ENCODE results near the gene ZBTB8B.

The ZBTB8B gene

GRCh38 chr1:32468791-32469190 lies 3.9 kb downstream of the ZBTB8B start:
- Histone ChIP-seq H2BK120ac (ENCODE audit: low read depth, low read length) (no peak overlapping the region), H3K4me3 (ENCODE audit: insufficient read depth in 1 of 2, low read depth in 1 of 2, low read length in 2 of 2) (no peak overlapping the region), H4K91ac (ENCODE audit: low read length) (no peak overlapping the region), H3K9me3 (ENCODE audit: control insufficient read depth, low read length) (no peaks in the 10 kb centered on the region), H2BK5ac (ENCODE audit: low read depth, low read length, poor library complexity, severe bottlenecking) (no peak overlapping the region), H2BK15ac (ENCODE audit: low read depth, poor library complexity, severe bottlenecking) (no peak overlapping the region), H3K36me3 (ENCODE audit: control insufficient read depth in 1 of 2, insufficient read depth in 2 of 2, low read depth in 1 of 2, low read length in 2 of 2) (peaks cover 0 to 6% of the 10 kb centered on the region in 2 experiments), H3K4ac (ENCODE audit: low read depth in 1 of 2, low read length in 2 of 2) (no peak overlapping the region), H3K4me2 (ENCODE audit: low read length, poor library complexity, severe bottlenecking) (no peak overlapping the region), H2BK12ac (ENCODE audit: low read length in 2 of 2) (no peak overlapping the region), H2AK5ac (ENCODE audit: low read length, severe bottlenecking) (no peak overlapping the region), H3K14ac (ENCODE audit: low read length in 2 of 2) (no peak overlapping the region), H3K4me1 (ENCODE audit: control insufficient read depth, insufficient read depth, low read depth, low read length) (peaks cover 9% of the 10 kb centered on the region), H4K8ac (ENCODE audit: low read length) (no peak overlapping the region), H3K18ac (ENCODE audit: low read depth in 1 of 2, low read length in 2 of 2) (no peak overlapping the region), H3K79me1 (replicated peaks; ENCODE audit: low read length, poor library complexity, severe bottlenecking) (no peaks in the 10 kb centered on the region), H3K27ac (ENCODE audit: low read length, poor library complexity, severe bottlenecking) (no peak overlapping the region), H3K27me3 (ENCODE audit: control insufficient read depth in 1 of 2, insufficient read depth in 1 of 2, low read length in 2 of 2) (peaks cover 22 to 71% of the 10 kb centered on the region in 2 experiments), H3K9ac (ENCODE audit: low read length) (no peak overlapping the region), H3K23ac (ENCODE audit: low read length in 2 of 2) (no peak overlapping the region), H2AFZ (ENCODE audit: low read depth, low read length) (no peak overlapping the region)
- DNase-seq = no peak
- WGBS = 96% methylated on average over 6 of the region's 8 CpGs

GRCh38 chr1:32470431-32470830 lies 5.6 kb downstream of the ZBTB8B start:
- Histone ChIP-seq H3K79me1 (replicated peaks; ENCODE audit: low read length, poor library complexity, severe bottlenecking) (no peaks in the 10 kb centered on the region), H2AK5ac (ENCODE audit: low read length, severe bottlenecking) (no peak overlapping the region), H4K8ac (ENCODE audit: low read length) (no peak overlapping the region), H3K18ac (ENCODE audit: low read depth in 1 of 2, low read length in 2 of 2) (no peak overlapping the region), H2BK12ac (ENCODE audit: low read length in 2 of 2) (no peak overlapping the region), H3K4me2 (ENCODE audit: low read length, poor library complexity, severe bottlenecking) (no peak overlapping the region), H3K4ac (ENCODE audit: low read depth in 1 of 2, low read length in 2 of 2) (no peak overlapping the region), H3K9me3 (ENCODE audit: control insufficient read depth, low read length) (no peaks in the 10 kb centered on the region), H3K27ac (ENCODE audit: low read length, poor library complexity, severe bottlenecking) (no peak overlapping the region), H3K4me3 (ENCODE audit: insufficient read depth in 1 of 2, low read depth in 1 of 2, low read length in 2 of 2) (no peak overlapping the region), H2AFZ (ENCODE audit: low read depth, low read length) (no peak overlapping the region), H3K23ac (ENCODE audit: low read length in 2 of 2) (no peak overlapping the region), H3K4me1 (ENCODE audit: control insufficient read depth, insufficient read depth, low read depth, low read length) (peaks cover 1% of the 10 kb centered on the region), H3K9ac (ENCODE audit: low read length) (no peak overlapping the region), H2BK15ac (ENCODE audit: low read depth, poor library complexity, severe bottlenecking) (no peak overlapping the region), H4K91ac (ENCODE audit: low read length) (no peak overlapping the region), H2BK120ac (ENCODE audit: low read depth, low read length) (no peak overlapping the region), H3K14ac (ENCODE audit: low read length in 2 of 2) (no peak overlapping the region), H3K27me3 (ENCODE audit: control insufficient read depth in 1 of 2, insufficient read depth in 1 of 2, low read length in 2 of 2) (peaks cover 17 to 58% of the 10 kb centered on the region in 2 experiments), H2BK5ac (ENCODE audit: low read depth, low read length, poor library complexity, severe bottlenecking) (no peak overlapping the region), H3K36me3 (ENCODE audit: control insufficient read depth in 1 of 2, insufficient read depth in 2 of 2, low read depth in 1 of 2, low read length in 2 of 2) (peaks cover 0 to 6% of the 10 kb centered on the region in 2 experiments)
- 99% methylated on average over 11 of the region's 11 CpGs for WGBS
- DNase-seq = no peak

GRCh38 chr1:32470991-32471694 lies 6.3 kb downstream of the ZBTB8B start:
- H3K9ac ChIP-seq (ENCODE audit: low read length) = no peak overlapping the region
- no peak overlapping the region for H3K4me2 ChIP-seq (ENCODE audit: low read length, poor library complexity, severe bottlenecking)
- H3K4ac ChIP-seq (ENCODE audit: low read depth in 1 of 2, low read length in 2 of 2) = no peak overlapping the region
- H2BK120ac ChIP-seq (ENCODE audit: low read depth, low read length) = no peak overlapping the region
- peak overlapping the region in 1 of 2 experiments; percentile 24 for H3K23ac ChIP-seq (ENCODE audit: low read length in 2 of 2)
- H3K27me3 ChIP-seq (ENCODE audit: control insufficient read depth in 1 of 2, insufficient read depth in 1 of 2, low read length in 2 of 2) = peaks cover 10 to 51% of the 10 kb centered on the region in 2 experiments
- H3K4me1 ChIP-seq (ENCODE audit: control insufficient read depth, insufficient read depth, low read depth, low read length) = no peaks in the 10 kb centered on the region
- H2BK12ac ChIP-seq (ENCODE audit: low read length in 2 of 2) = no peak overlapping the region
- no peak overlapping the region for H2BK5ac ChIP-seq (ENCODE audit: low read depth, low read length, poor library complexity, severe bottlenecking)
- H3K9me3 ChIP-seq (ENCODE audit: control insufficient read depth, low read length) = no peaks in the 10 kb centered on the region
- WGBS = 74% methylated on average over 23 of the region's 28 CpGs
- peak; percentile 5 for DNase-seq
- no peak overlapping the region for H4K91ac ChIP-seq (ENCODE audit: low read length)
- H3K14ac ChIP-seq (ENCODE audit: low read length in 2 of 2) = no peak overlapping the region
- H2BK15ac ChIP-seq (ENCODE audit: low read depth, poor library complexity, severe bottlenecking) = no peak overlapping the region
- no peak overlapping the region for H3K27ac ChIP-seq (ENCODE audit: low read length, poor library complexity, severe bottlenecking)
- H4K8ac ChIP-seq (ENCODE audit: low read length) = no peak overlapping the region
- H3K79me1 ChIP-seq (replicated peaks; ENCODE audit: low read length, poor library complexity, severe bottlenecking) = no peaks in the 10 kb centered on the region
- no peak overlapping the region for H2AK5ac ChIP-seq (ENCODE audit: low read length, severe bottlenecking)
- H3K4me3 ChIP-seq (ENCODE audit: insufficient read depth in 1 of 2, low read depth in 1 of 2, low read length in 2 of 2) = no peak overlapping the region
- H3K36me3 ChIP-seq (ENCODE audit: control insufficient read depth in 1 of 2, insufficient read depth in 2 of 2, low read depth in 1 of 2, low read length in 2 of 2) = peaks cover 0 to 6% of the 10 kb centered on the region in 2 experiments
- no peak overlapping the region for H3K18ac ChIP-seq (ENCODE audit: low read depth in 1 of 2, low read length in 2 of 2)
- no peak overlapping the region for H2AFZ ChIP-seq (ENCODE audit: low read depth, low read length)

GRCh38 chr1:32471695-32472362 lies 7.0 kb downstream of the ZBTB8B start:
- Histone ChIP-seq H3K79me1 (replicated peaks; ENCODE audit: low read length, poor library complexity, severe bottlenecking) (no peaks in the 10 kb centered on the region), H2BK15ac (ENCODE audit: low read depth, poor library complexity, severe bottlenecking) (no peak overlapping the region), H3K4me3 (ENCODE audit: insufficient read depth in 1 of 2, low read depth in 1 of 2, low read length in 2 of 2) (no peak overlapping the region), H3K14ac (ENCODE audit: low read length in 2 of 2) (no peak overlapping the region), H2BK12ac (ENCODE audit: low read length in 2 of 2) (no peak overlapping the region), H2BK120ac (ENCODE audit: low read depth, low read length) (no peak overlapping the region), H2AFZ (ENCODE audit: low read depth, low read length) (no peak overlapping the region), H4K8ac (ENCODE audit: low read length) (no peak overlapping the region), H4K91ac (ENCODE audit: low read length) (no peak overlapping the region), H3K9ac (ENCODE audit: low read length) (no peak overlapping the region), H3K27ac (ENCODE audit: low read length, poor library complexity, severe bottlenecking) (no peak overlapping the region), H2AK5ac (ENCODE audit: low read length, severe bottlenecking) (no peak overlapping the region), H3K27me3 (ENCODE audit: control insufficient read depth in 1 of 2, insufficient read depth in 1 of 2, low read length in 2 of 2) (peaks cover 5 to 44% of the 10 kb centered on the region in 2 experiments), H3K23ac (ENCODE audit: low read length in 2 of 2) (no peak overlapping the region), H3K4ac (ENCODE audit: low read depth in 1 of 2, low read length in 2 of 2) (no peak overlapping the region), H3K18ac (ENCODE audit: low read depth in 1 of 2, low read length in 2 of 2) (no peak overlapping the region), H3K36me3 (ENCODE audit: control insufficient read depth in 1 of 2, insufficient read depth in 2 of 2, low read depth in 1 of 2, low read length in 2 of 2) (peaks cover 0 to 6% of the 10 kb centered on the region in 2 experiments), H3K4me1 (ENCODE audit: control insufficient read depth, insufficient read depth, low read depth, low read length) (no peaks in the 10 kb centered on the region), H3K4me2 (ENCODE audit: low read length, poor library complexity, severe bottlenecking) (no peak overlapping the region), H3K9me3 (ENCODE audit: control insufficient read depth, low read length) (no peaks in the 10 kb centered on the region), H2BK5ac (ENCODE audit: low read depth, low read length, poor library complexity, severe bottlenecking) (no peak overlapping the region)
- WGBS = 96% methylated on average over 2 of the region's 3 CpGs
- no peak for DNase-seq
